ENCODE measurements around the gene SLC9B2.

SLC9B2 gene

DNA sequence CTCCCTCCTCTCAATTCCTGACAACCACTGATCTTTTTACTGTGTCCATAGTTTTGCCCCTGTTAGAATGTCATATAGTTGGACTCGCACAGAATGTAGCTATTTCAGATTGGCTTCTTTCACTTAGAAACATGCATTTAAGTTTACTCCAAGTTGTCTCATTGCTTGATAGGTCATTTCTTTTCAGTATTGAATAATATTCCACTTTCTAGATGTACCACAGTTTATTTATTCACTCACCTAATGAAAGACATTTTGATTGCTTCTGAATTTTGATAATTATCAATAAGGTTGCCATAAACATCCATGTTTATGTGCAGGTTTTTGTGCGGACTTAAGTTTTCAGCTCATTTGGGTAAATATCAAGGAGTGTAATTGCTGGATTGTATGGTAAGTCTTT is 95.6 kb downstream of the SLC9B2 start:
- TF ChIP-seq, protein P1, sequence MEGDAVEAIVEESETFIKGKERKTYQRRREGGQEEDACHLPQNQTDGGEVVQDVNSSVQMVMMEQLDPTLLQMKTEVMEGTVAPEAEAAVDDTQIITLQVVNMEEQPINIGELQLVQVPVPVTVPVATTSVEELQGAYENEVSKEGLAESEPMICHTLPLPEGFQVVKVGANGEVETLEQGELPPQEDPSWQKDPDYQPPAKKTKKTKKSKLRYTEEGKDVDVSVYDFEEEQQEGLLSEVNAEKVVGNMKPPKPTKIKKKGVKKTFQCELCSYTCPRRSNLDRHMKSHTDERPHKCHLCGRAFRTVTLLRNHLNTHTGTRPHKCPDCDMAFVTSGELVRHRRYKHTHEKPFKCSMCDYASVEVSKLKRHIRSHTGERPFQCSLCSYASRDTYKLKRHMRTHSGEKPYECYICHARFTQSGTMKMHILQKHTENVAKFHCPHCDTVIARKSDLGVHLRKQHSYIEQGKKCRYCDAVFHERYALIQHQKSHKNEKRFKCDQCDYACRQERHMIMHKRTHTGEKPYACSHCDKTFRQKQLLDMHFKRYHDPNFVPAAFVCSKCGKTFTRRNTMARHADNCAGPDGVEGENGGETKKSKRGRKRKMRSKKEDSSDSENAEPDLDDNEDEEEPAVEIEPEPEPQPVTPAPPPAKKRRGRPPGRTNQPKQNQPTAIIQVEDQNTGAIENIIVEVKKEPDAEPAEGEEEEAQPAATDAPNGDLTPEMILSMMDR (conservative IDR thresholded peaks at IDR 0.05; ENCODE audit: low read depth, low read length), result no peak
- DNase-seq (ENCODE audit: low read depth), result no peak
- H3K4me3 ChIP-seq (ENCODE audit: low read length), result no peak overlapping the region
